H9 (cell line): ENCODE data around the gene SKIC8. TPM values are rescaled to one million over a fixed set of nuclear protein-coding genes. Genes with fewer than 3 reads are reported as not detected.

Experiments used
- DNase-seq: peaks from one replicate; pipeline ENCODE4 v3.0.0-alpha.2; 2017
- H2AFZ ChIP-seq: one replicate; pipeline ENCODE4 v1.6.1; 2013; ENCODE audit warnings: mild to moderate bottlenecking, low read length, control low read depth, moderate library complexity
- H2AK5ac ChIP-seq: 2 replicates; pipeline ENCODE4 v1.6.1; 2013; ENCODE audit warnings: low read length, control low read depth, mixed read lengths; ENCODE audit not compliant: insufficient read length
- H2BK120ac ChIP-seq: one replicate; pipeline ENCODE4 v1.6.1; 2013; ENCODE audit warnings: low read depth, mild to moderate bottlenecking, low read length, control low read depth, inconsistent platforms; ENCODE audit not compliant: poor library complexity, severe bottlenecking
- H2BK12ac ChIP-seq: 2 replicates; pipeline ENCODE4 v1.6.1; 2013; ENCODE audit warnings: low read length, control low read depth, mixed read lengths, low read depth; ENCODE audit not compliant: insufficient read length
- H2BK15ac ChIP-seq: 2 replicates; pipeline ENCODE4 v1.6.1; 2013; ENCODE audit warnings: low read depth, low read length, control low read depth
- H2BK20ac ChIP-seq: one replicate; pipeline ENCODE4 v1.6.1; 2013; ENCODE audit warnings: low read depth, mild to moderate bottlenecking, low read length, control low read depth, inconsistent platforms; ENCODE audit not compliant: poor library complexity, severe bottlenecking
- H2BK5ac ChIP-seq: 2 replicates; pipeline ENCODE4 v1.6.1; 2013; ENCODE audit warnings: low read length, control low read depth, mixed read lengths; ENCODE audit not compliant: insufficient read length
- H3K14ac ChIP-seq: 2 replicates; pipeline ENCODE4 v1.6.1; 2013; ENCODE audit warnings: low read length, control low read depth; ENCODE audit not compliant: insufficient read depth
- H3K18ac ChIP-seq: 2 replicates; pipeline ENCODE4 v1.6.1; 2013; ENCODE audit warnings: low read depth, mild to moderate bottlenecking, mixed read lengths, low read length, control low read depth; ENCODE audit not compliant: insufficient read length
- H3K23ac ChIP-seq: 2 replicates; pipeline ENCODE4 v1.6.1; 2013; ENCODE audit warnings: low read length, control low read depth, mixed read lengths, low read depth; ENCODE audit not compliant: insufficient read length
- H3K23me2 ChIP-seq: 2 replicates; pipeline ENCODE4 v1.6.1; 2013; ENCODE audit warnings: low read depth, mild to moderate bottlenecking, mixed read lengths, low read length, control low read depth; ENCODE audit not compliant: insufficient read length, poor library complexity, severe bottlenecking
- H3K27ac ChIP-seq: 2 replicates; pipeline ENCODE4 v1.5.1; 2013; ENCODE audit warnings: low read length, control low read depth, mixed read lengths, low read depth; ENCODE audit not compliant: insufficient read length
- H3K27me3 ChIP-seq: 2 replicates; pipeline ENCODE4 v1.6.1; 2013; ENCODE audit warnings: low read length, control low read depth, inconsistent platforms; ENCODE audit not compliant: insufficient read depth
- H3K4ac ChIP-seq: 2 replicates; pipeline ENCODE4 v1.6.1; 2013; ENCODE audit warnings: low read depth, mild to moderate bottlenecking, control low read depth, inconsistent platforms, low read length, moderate library complexity
- H3K4me1 ChIP-seq: 2 replicates; pipeline ENCODE4 v1.6.1; 2013; ENCODE audit warnings: low read length, control low read depth, inconsistent platforms; ENCODE audit not compliant: insufficient read depth
- H3K4me2 ChIP-seq: 2 replicates; pipeline ENCODE4 v1.6.1; 2013; ENCODE audit warnings: low read length, control low read depth, mixed read lengths; ENCODE audit not compliant: insufficient read length, insufficient read depth
- H3K56ac ChIP-seq: 2 replicates; pipeline ENCODE4 v1.6.1; 2013; ENCODE audit warnings: low read depth, mild to moderate bottlenecking, mixed read lengths, low read length, control low read depth; ENCODE audit not compliant: insufficient read length
- H3K79me1 ChIP-seq: 2 replicates; pipeline ENCODE4 v1.6.1; 2013; ENCODE audit warnings: low read depth, mild to moderate bottlenecking, moderate library complexity, low read length, control low read depth, inconsistent platforms; ENCODE audit not compliant: insufficient read depth, poor library complexity, severe bottlenecking
- H3K79me2 ChIP-seq: 2 replicates; pipeline ENCODE4 v1.6.1; 2013; ENCODE audit warnings: low read length, control low read depth, inconsistent platforms; ENCODE audit not compliant: insufficient read depth
- H3K9ac ChIP-seq: 2 replicates; pipeline ENCODE4 v1.6.1; 2013; ENCODE audit warnings: low read length, control low read depth, mixed read lengths; ENCODE audit not compliant: insufficient read length; ENCODE audit errors: extremely low read depth
- H3K9me3 ChIP-seq: one replicate; pipeline ENCODE4 v1.6.1; 2013; ENCODE audit warnings: low read depth, low read length, inconsistent platforms; ENCODE audit not compliant: control insufficient read depth
- H3T11ph ChIP-seq: one replicate; pipeline ENCODE4 v1.6.1; 2013; ENCODE audit warnings: mild to moderate bottlenecking, low read length, control low read depth, inconsistent platforms
- H4K20me1 ChIP-seq: one replicate; pipeline ENCODE4 v1.6.1; 2013; ENCODE audit not compliant: control insufficient read depth, insufficient read length, insufficient read depth
- H4K5ac ChIP-seq: 2 replicates; pipeline ENCODE4 v1.6.1; 2013; ENCODE audit warnings: low read depth, mild to moderate bottlenecking, mixed read lengths, low read length, control low read depth; ENCODE audit not compliant: insufficient read length
- H4K8ac ChIP-seq: replicated peaks from 2 replicates; pipeline ENCODE4 v1.6.1; 2013; ENCODE audit warnings: low read length, control low read depth, mixed read lengths, low read depth; ENCODE audit not compliant: insufficient read length
- H4K91ac ChIP-seq: 2 replicates; pipeline ENCODE4 v1.6.1; 2013; ENCODE audit warnings: low read depth, mild to moderate bottlenecking, moderate library complexity, mixed read lengths, low read length, control low read depth; ENCODE audit not compliant: insufficient read length
- H3K27ac Mint-ChIP-seq, 3 experiments: 2 replicates in 2 of 3; 3 replicates in 1 of 3; pipeline ENCODE4 v1.8.0; 2020 to 2021; ENCODE audit warnings: mixed read lengths in 3 of 3, mild to moderate bottlenecking in 1 of 3, moderate library complexity in 1 of 3
- H3K27me3 Mint-ChIP-seq: 2 replicates; pipeline ENCODE4 v1.8.0; 2021; ENCODE audit warnings: low read depth, mild to moderate bottlenecking, moderate library complexity, mixed read lengths
- H3K36me3 Mint-ChIP-seq, 3 experiments: 2 replicates in 2 of 3; 3 replicates in 1 of 3; pipeline ENCODE4 v1.8.0; 2020 to 2021; ENCODE audit warnings: low read depth in 3 of 3, mixed read lengths in 3 of 3; ENCODE audit not compliant: insufficient read depth in 1 of 3
- H3K4me1 Mint-ChIP-seq, 2 experiments: 2 replicates each; pipeline ENCODE4 v1.8.0; 2020; ENCODE audit warnings: mixed read lengths in 2 of 2
- H3K4me3 Mint-ChIP-seq, 2 experiments: 2 replicates in 1 of 2; 3 replicates in 1 of 2; pipeline ENCODE4 v1.8.0; 2020 to 2021; ENCODE audit warnings: mild to moderate bottlenecking in 2 of 2, mixed read lengths in 2 of 2, moderate library complexity in 1 of 2
- H3K9me3 Mint-ChIP-seq, 2 experiments: 2 replicates in 1 of 2; 3 replicates in 1 of 2; pipeline ENCODE4 v1.8.0; 2020; ENCODE audit warnings: mild to moderate bottlenecking in 2 of 2, mixed read lengths in 2 of 2, moderate library complexity in 1 of 2
- WGBS: extraction: QIAGEN DNeasy Blood & Tissue Kit; methylation state at CpG from one replicate; pipeline ENCODE4 v1.1.7; 2013; ENCODE audit warnings: missing lambda C conversion rate, low lambda C conversion rate, mixed read lengths; ENCODE audit not compliant: insufficient read length; ENCODE audit errors: extremely low coverage; 5-methylcytosine and 5-hydroxymethylcytosine counted together
- total RNA-seq: library from RNA; stranded (reverse); gene quantifications from 2 replicates; pipeline ENCODE4 v1.2.1, GENCODE V29; 2021
- TF ChIP-seq, protein P1 (sequence below): fragments of 200-600 bp; sonication (generic); conservative IDR thresholded peaks from 3 replicates; pipeline ENCODE4 v1.8.0; 2021; ENCODE audit warnings: antibody characterized with exemption, mild to moderate bottlenecking

Gene SKIC8
- total RNA-seq, 1 experiment from 2014 or later, result 45.6 TPM

DNA sequence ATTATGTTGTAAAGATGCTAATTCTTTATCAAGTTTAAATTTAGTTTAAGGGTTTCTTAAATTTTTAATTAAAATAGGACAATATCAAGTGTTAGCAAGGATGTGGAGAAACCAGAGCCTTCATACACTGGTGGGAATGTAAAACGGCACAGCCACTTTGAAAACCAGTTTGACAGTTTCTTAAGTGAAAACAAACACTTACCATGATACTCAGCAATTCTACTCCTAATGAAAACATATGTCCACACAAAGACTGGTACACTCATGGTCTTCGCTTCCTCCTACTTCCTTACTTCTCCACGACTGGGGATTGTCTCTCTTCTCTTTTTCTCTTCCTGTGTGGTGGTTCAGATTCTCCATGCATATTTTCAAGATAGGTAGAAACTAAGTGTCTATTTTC, 9.2 kb downstream of the SKIC8 start:
- Histone ChIP-seq H2BK120ac (no peak overlapping the region), H3K9me3 (no peaks in the 10 kb centered on the region), H4K91ac (no peak overlapping the region), H4K20me1 (no peaks in the 10 kb centered on the region), H3K79me2 (no peaks in the 10 kb centered on the region), H3K14ac (no peak overlapping the region), H3K56ac (no peak overlapping the region), H3K18ac (no peak overlapping the region), H2AFZ (no peak overlapping the region), H3K4me2 (no peak overlapping the region), H2AK5ac (no peak overlapping the region), H3K27ac (no peak overlapping the region), H2BK12ac (no peak overlapping the region), H3K23ac (no peak overlapping the region), H2BK20ac (no peak overlapping the region), H3K4me1 (no peaks in the 10 kb centered on the region), H4K5ac (no peak overlapping the region), H3K23me2 (no peaks in the 10 kb centered on the region), H3K4ac (no peak overlapping the region), H4K8ac (no peak overlapping the region), H2BK5ac (no peak overlapping the region), H3K79me1 (no peaks in the 10 kb centered on the region), H2BK15ac (no peak overlapping the region), H3T11ph (no peak overlapping the region), H3K27me3 (no peaks in the 10 kb centered on the region), H3K9ac (no peak overlapping the region)
- no peak overlapping the region; a peak in 1 of 5 replicates for H3K4me3 Mint-ChIP-seq
- DNase-seq, result no peak
- H3K36me3 Mint-ChIP-seq, result peaks cover 5 to 41% (median 8%) of the 10 kb centered on the region in 3 experiments; a peak in 4 of 7 replicates
- WGBS, result no CpG with 5 or more reads among the region's 3 CpGs
- no peaks in the 10 kb centered on the region for H3K9me3 Mint-ChIP-seq
- TF ChIP-seq, protein P1, sequence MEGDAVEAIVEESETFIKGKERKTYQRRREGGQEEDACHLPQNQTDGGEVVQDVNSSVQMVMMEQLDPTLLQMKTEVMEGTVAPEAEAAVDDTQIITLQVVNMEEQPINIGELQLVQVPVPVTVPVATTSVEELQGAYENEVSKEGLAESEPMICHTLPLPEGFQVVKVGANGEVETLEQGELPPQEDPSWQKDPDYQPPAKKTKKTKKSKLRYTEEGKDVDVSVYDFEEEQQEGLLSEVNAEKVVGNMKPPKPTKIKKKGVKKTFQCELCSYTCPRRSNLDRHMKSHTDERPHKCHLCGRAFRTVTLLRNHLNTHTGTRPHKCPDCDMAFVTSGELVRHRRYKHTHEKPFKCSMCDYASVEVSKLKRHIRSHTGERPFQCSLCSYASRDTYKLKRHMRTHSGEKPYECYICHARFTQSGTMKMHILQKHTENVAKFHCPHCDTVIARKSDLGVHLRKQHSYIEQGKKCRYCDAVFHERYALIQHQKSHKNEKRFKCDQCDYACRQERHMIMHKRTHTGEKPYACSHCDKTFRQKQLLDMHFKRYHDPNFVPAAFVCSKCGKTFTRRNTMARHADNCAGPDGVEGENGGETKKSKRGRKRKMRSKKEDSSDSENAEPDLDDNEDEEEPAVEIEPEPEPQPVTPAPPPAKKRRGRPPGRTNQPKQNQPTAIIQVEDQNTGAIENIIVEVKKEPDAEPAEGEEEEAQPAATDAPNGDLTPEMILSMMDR, result no peak
- H3K4me1 Mint-ChIP-seq, result no peaks in the 10 kb centered on the region
- H3K27me3 Mint-ChIP-seq, result no peaks in the 10 kb centered on the region
- no peak overlapping the region for H3K27ac Mint-ChIP-seq
